AG04450 (cell line): Measurements from ENCODE around the gene ASCC1. TPM values are rescaled to one million over a fixed set of nuclear protein-coding genes. Genes with fewer than 3 reads are reported as not detected.

Experiments used
- CTCF ChIA-PET: fragments of 300-600, 350-600 bp; formaldehyde crosslinking; extraction: SDS; loops from one replicate; lab custom pipeline; 2022; ENCODE audit warnings: antibody characterized with exemption, inconsistent platforms; lab: Charles Lee
- POLR2A ChIA-PET: fragments of 350-600 bp; formaldehyde crosslinking; extraction: SDS; loops from one replicate; lab custom pipeline; 2021; ENCODE audit warnings: antibody characterized with exemption, inconsistent platforms; lab: Yijun Ruan, JAX
- DNase-seq: peaks from one replicate; pipeline ENCODE4 v3.0.0-alpha.2; 2011; ENCODE audit warnings: low read depth, low spot score
- H3K27ac ChIP-seq: one replicate; pipeline ENCODE4 v1.5.1; 2012; ENCODE audit warnings: low read depth, low read length, control low read depth
- H3K27me3 ChIP-seq: one replicate; pipeline ENCODE4 v1.6.0; 2012; ENCODE audit warnings: low read length; ENCODE audit not compliant: control insufficient read depth, insufficient read depth
- H3K4me3 ChIP-seq: 2 replicates; pipeline ENCODE4 v1.5.1; 2011; ENCODE audit warnings: mild to moderate bottlenecking, low read depth, low read length, control low read depth
- H3K9me3 ChIP-seq: 2 replicates; pipeline ENCODE4 v1.5.1; 2012; ENCODE audit warnings: low read length; ENCODE audit not compliant: control insufficient read depth, insufficient read depth
- polyA plus RNA-seq: library from polyadenylated mRNA; depleted of rRNA; stranded (reverse); fragments of >200 nt; gene quantifications from 2 replicates; pipeline ENCODE4 v1.2.3, GENCODE V29; 2011
- TF ChIP-seq, protein P1 (sequence below): IDR thresholded peaks from 2 replicates; pipeline ENCODE4 v1.5.1; 2011; ENCODE audit warnings: low read depth, low read length, control low read depth, inconsistent platforms

Gene ASCC1
- polyA plus RNA-seq, 1 experiment: 43.7 TPM

GRCh38 chr10:72173262-72173618 is 42.8 kb downstream of the ASCC1 start:
- TF ChIP-seq, protein P1, sequence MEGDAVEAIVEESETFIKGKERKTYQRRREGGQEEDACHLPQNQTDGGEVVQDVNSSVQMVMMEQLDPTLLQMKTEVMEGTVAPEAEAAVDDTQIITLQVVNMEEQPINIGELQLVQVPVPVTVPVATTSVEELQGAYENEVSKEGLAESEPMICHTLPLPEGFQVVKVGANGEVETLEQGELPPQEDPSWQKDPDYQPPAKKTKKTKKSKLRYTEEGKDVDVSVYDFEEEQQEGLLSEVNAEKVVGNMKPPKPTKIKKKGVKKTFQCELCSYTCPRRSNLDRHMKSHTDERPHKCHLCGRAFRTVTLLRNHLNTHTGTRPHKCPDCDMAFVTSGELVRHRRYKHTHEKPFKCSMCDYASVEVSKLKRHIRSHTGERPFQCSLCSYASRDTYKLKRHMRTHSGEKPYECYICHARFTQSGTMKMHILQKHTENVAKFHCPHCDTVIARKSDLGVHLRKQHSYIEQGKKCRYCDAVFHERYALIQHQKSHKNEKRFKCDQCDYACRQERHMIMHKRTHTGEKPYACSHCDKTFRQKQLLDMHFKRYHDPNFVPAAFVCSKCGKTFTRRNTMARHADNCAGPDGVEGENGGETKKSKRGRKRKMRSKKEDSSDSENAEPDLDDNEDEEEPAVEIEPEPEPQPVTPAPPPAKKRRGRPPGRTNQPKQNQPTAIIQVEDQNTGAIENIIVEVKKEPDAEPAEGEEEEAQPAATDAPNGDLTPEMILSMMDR: no peak
- no peak for DNase-seq
- H3K9me3 ChIP-seq: no peaks in the 10 kb centered on the region
- no peak overlapping the region for H3K27ac ChIP-seq
- no peaks in the 10 kb centered on the region for H3K27me3 ChIP-seq
- H3K4me3 ChIP-seq: no peak overlapping the region
- CTCF ChIA-PET: interaction anchor here (2.5 kb wide), 1 partner anchor 47 kb away, joined by 8 read pairs; no protein-coding TSS in a partner anchor
- POLR2A ChIA-PET: no interaction called here

DNA sequence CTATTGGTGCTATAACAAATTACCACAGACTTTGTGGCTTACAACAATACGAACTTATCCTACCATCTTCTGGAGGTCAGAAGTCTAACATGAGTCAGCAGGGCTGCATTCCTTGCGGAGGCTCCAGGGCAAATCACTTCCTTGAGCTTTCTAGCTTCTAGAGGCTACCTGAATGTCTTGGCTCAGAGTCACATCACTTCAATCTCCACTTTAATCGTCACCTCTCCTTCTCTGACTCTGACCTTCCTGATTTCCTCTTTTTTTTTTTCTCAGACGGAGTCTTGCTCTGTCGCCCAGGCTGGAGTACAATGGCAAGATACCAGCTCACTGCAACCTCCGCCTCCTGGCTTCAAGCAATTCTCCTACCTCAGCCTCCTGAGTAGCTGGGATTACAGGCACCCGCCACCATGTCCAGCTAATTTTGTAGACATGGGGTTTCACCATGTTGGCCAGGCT is 44.9 kb downstream of the ASCC1 start:
- no peak overlapping the region for H3K4me3 ChIP-seq
- no peak for DNase-seq
- CTCF ChIA-PET: no interaction called here
- no peaks in the 10 kb centered on the region for H3K9me3 ChIP-seq
- H3K27me3 ChIP-seq: no peaks in the 10 kb centered on the region
- no peak overlapping the region for H3K27ac ChIP-seq
- TF ChIP-seq, protein P1: no peak
- POLR2A ChIA-PET: interaction anchor here (0.5 kb wide), 1 partner anchor 104 kb away, joined by 3 read pairs; no protein-coding TSS in a partner anchor

- TF ChIP-seq, protein P1: no peak
- Histone ChIP-seq H3K4me3 (no peak overlapping the region), H3K27ac (no peak overlapping the region), H3K27me3 (no peaks in the 10 kb centered on the region), H3K9me3 (no peaks in the 10 kb centered on the region)
- no peak for DNase-seq
- ChIA-PET CTCF (no interaction called here), POLR2A (interaction anchor here (0.5 kb wide), 1 partner anchor 104 kb away, joined by 3 read pairs; no protein-coding TSS in a partner anchor)
These were observed 45.3 kb downstream of the ASCC1 start for GRCh38 chr10:72170733-72171132.

DNA sequence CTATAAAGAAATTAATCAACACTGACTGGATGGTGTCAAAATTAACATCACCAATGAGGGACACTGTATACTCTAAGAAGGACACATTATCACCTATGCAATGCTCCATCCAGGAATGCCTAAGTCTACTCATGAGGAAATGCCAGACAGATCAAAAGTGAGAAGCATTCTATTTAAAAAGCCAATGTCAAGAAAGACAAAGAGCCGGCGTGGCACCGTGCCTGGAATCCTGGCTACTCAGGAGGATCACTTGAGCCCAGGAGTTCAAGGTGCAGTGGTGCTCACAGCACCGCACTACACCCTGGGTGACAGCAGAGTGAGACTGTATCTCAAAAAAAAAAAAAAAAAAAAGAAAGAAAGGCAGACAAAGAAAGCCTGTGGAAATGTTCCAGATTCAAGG is 45.8 kb downstream of the ASCC1 start:
- DNase-seq: no peak
- no peak overlapping the region for H3K27ac ChIP-seq
- H3K4me3 ChIP-seq: no peak overlapping the region
- CTCF ChIA-PET: no interaction called here
- TF ChIP-seq, protein P1: no peak
- H3K9me3 ChIP-seq: no peaks in the 10 kb centered on the region
- POLR2A ChIA-PET: no interaction called here
- H3K27me3 ChIP-seq: no peaks in the 10 kb centered on the region

DNA sequence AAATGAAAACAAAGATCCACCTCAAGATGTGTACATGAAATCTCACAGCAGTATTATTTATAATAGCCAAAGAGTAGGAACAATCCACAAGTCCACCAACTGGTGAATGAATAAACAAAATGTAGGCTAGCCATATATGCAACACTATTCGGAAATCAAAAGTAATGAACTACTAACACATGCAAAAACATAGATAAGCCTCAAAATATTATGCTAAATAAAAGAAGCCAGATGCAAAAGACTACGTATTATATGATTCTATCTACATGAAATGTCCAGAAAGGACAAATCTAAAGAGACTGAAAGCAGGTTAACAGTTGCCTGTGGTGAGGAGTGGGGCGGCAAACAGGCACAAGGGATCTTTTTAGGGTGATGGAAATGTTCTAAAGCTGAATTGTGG is 49.0 kb downstream of the ASCC1 start:
- no peak overlapping the region for H3K4me3 ChIP-seq
- CTCF ChIA-PET: interaction anchor here (1.2 kb wide), 1 partner anchor 270 kb away, joined by 3 read pairs; no protein-coding TSS in a partner anchor
- POLR2A ChIA-PET: no interaction called here

More for the DNA sequence above, 49.0 kb downstream of the ASCC1 start:
- Histone ChIP-seq H3K9me3 (no peaks in the 10 kb centered on the region; the same call in 1 of the 2 replicates), H3K27me3 (no peaks in the 10 kb centered on the region), H3K27ac (no peak overlapping the region)
- DNase-seq: no peak
- TF ChIP-seq, protein P1: no peak
